OCI-LY1 (cell line): Measurements from ENCODE around the gene DHRS1.

Experiments
- H2AFZ ChIP-seq: fragments of 200-600 bp; sonication (generic), shearing (Covaris generic); 2 replicates; pipeline ENCODE4 v1.6.0; 2014; ENCODE audit warnings: antibody characterized with exemption, mild to moderate bottlenecking, low read length
- H3F3A ChIP-seq: fragments of 200-600 bp; sonication (generic), shearing (Covaris generic); 2 replicates; pipeline ENCODE4 v1.6.0; 2014; ENCODE audit warnings: mild to moderate bottlenecking, antibody characterized with exemption, low read length, moderate library complexity; ENCODE audit not compliant: insufficient read depth
- H3K27ac ChIP-seq: fragments of 200-600 bp; sonication (generic); 2 replicates; pipeline ENCODE4 v1.5.1; 2014; ENCODE audit warnings: low read length, mixed run types, mild to moderate bottlenecking, low read depth; ENCODE audit not compliant: poor library complexity, severe bottlenecking
- H3K27me3 ChIP-seq: fragments of 200-600 bp; sonication (generic); 2 replicates; pipeline ENCODE4 v1.6.0; 2014; ENCODE audit warnings: antibody characterized with exemption, mild to moderate bottlenecking, low read length, moderate library complexity; ENCODE audit not compliant: insufficient read depth
- H3K36me3 ChIP-seq: fragments of 200-600 bp; sonication (generic); 2 replicates; pipeline ENCODE4 v1.6.1; 2014; ENCODE audit warnings: mild to moderate bottlenecking, antibody characterized with exemption, low read length, moderate library complexity, mixed read lengths; ENCODE audit not compliant: insufficient read depth
- H3K4me1 ChIP-seq: fragments of 200-600 bp; sonication (generic); 2 replicates; pipeline ENCODE4 v1.5.1; 2014; ENCODE audit warnings: mild to moderate bottlenecking, low read length, moderate library complexity; ENCODE audit not compliant: insufficient read depth, severe bottlenecking
- H3K4me2 ChIP-seq: fragments of 200-600 bp; sonication (generic), shearing (Covaris generic); 2 replicates; pipeline ENCODE4 v1.6.1; 2014; ENCODE audit warnings: low read length
- H3K4me3 ChIP-seq: fragments of 200-600 bp; sonication (generic); 2 replicates; pipeline ENCODE4 v1.5.1; 2014; ENCODE audit warnings: low read length, low read depth, mild to moderate bottlenecking, mixed read lengths; ENCODE audit not compliant: poor library complexity, severe bottlenecking
- H3K79me2 ChIP-seq: fragments of 200-600 bp; shearing (Covaris generic); 2 replicates; pipeline ENCODE4 v1.6.1; 2016; ENCODE audit warnings: mixed run types, low read length, mixed read lengths; ENCODE audit not compliant: insufficient read depth
- H3K9ac ChIP-seq: fragments of 200-600 bp; sonication (generic), shearing (Covaris generic); 2 replicates; pipeline ENCODE4 v1.6.1; 2014; ENCODE audit warnings: mild to moderate bottlenecking, low read length, mixed read lengths
- H3K9me2 ChIP-seq: fragments of 200-600 bp; sonication (generic), shearing (Covaris generic); 2 replicates; pipeline ENCODE4 v1.6.1; 2014; ENCODE audit warnings: low read depth, mild to moderate bottlenecking, low read length, mixed read lengths
- H3K9me3 ChIP-seq: fragments of 200-600 bp; shearing (Covaris generic); 2 replicates; pipeline ENCODE4 v1.6.1; 2014; ENCODE audit warnings: low read length, mixed read lengths
- H4K20me1 ChIP-seq: fragments of 200-600 bp; sonication (generic), shearing (Covaris generic); 2 replicates; pipeline ENCODE4 v1.6.0; 2016; ENCODE audit warnings: mild to moderate bottlenecking, low read length; ENCODE audit not compliant: insufficient read depth
- EZH2 ChIP-seq: fragments of 200-600 bp; sonication (generic), shearing (Covaris generic); IDR thresholded peaks from 2 replicates; pipeline ENCODE4 v1.8.0; 2017; ENCODE audit warnings: borderline replicate concordance, mixed run types, mild to moderate bottlenecking, antibody characterized with exemption, low read length, moderate library complexity, mixed read lengths
- TF ChIP-seq, protein P1 (sequence below): fragments of 200-600 bp; sonication (generic), shearing (Covaris generic); IDR thresholded peaks from 2 replicates; pipeline ENCODE4 v1.5.1; 2017; ENCODE audit warnings: mild to moderate bottlenecking, antibody characterized with exemption, low read length, moderate library complexity, mixed read lengths

The DHRS1 gene

DNA sequence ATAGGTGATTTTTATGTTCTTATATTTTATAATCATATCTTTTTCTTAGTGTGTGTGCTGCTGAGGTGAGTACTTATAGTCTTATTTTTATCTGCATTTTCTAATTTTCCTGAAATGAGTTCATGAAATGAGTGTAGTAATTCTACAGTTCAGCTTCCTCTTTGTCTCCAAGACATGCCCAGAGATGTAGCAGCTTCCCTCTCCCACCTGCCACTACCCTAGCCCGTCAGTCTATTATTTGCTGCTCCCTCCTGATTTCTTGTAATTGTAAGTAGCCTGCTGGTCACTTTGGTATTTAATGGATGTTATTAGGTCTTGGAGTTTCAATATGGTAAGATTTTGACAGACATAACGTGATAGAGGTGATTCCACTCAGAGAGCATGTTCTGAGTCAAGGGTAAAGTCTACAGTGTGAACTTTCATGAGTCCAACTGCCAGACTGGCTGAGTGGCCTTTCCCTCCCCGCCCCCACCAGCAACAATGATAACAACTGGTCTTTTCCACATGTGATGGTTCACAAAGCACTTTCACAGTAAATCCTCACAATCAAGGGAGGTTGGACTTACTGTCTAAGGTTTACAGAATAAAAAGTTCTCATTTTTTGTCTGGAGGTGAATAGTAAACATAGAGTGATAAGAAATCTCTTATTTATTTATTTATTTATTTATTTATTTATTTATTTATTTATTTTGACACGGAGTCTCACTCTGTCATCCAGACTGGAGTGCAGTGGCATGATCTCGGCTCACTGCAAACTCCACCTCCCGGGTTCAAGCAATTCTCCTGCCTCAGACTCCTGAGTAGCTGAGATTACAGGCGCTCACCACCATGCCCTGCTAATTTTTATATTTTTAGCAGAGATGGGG, 44.4 kb upstream of the DHRS1 start:
- Histone ChIP-seq H3K4me2 (no peak overlapping the region), H2AFZ (no peak overlapping the region), H3K9me3 (no peaks in the 10 kb centered on the region), H3K27me3 (no peaks in the 10 kb centered on the region), H3K27ac (no peak overlapping the region), H3K4me3 (no peak overlapping the region), H3K9ac (no peak overlapping the region), H4K20me1 (no peaks in the 10 kb centered on the region), H3F3A (no peaks in the 10 kb centered on the region), H3K4me1 (peaks cover 11% of the 10 kb centered on the region), H3K79me2 (no peaks in the 10 kb centered on the region), H3K36me3 (no peaks in the 10 kb centered on the region), H3K9me2 (no peaks in the 10 kb centered on the region)
- TF ChIP-seq, protein P1, sequence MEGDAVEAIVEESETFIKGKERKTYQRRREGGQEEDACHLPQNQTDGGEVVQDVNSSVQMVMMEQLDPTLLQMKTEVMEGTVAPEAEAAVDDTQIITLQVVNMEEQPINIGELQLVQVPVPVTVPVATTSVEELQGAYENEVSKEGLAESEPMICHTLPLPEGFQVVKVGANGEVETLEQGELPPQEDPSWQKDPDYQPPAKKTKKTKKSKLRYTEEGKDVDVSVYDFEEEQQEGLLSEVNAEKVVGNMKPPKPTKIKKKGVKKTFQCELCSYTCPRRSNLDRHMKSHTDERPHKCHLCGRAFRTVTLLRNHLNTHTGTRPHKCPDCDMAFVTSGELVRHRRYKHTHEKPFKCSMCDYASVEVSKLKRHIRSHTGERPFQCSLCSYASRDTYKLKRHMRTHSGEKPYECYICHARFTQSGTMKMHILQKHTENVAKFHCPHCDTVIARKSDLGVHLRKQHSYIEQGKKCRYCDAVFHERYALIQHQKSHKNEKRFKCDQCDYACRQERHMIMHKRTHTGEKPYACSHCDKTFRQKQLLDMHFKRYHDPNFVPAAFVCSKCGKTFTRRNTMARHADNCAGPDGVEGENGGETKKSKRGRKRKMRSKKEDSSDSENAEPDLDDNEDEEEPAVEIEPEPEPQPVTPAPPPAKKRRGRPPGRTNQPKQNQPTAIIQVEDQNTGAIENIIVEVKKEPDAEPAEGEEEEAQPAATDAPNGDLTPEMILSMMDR = no peak
- TF ChIP-seq EZH2 = no peak

DNA sequence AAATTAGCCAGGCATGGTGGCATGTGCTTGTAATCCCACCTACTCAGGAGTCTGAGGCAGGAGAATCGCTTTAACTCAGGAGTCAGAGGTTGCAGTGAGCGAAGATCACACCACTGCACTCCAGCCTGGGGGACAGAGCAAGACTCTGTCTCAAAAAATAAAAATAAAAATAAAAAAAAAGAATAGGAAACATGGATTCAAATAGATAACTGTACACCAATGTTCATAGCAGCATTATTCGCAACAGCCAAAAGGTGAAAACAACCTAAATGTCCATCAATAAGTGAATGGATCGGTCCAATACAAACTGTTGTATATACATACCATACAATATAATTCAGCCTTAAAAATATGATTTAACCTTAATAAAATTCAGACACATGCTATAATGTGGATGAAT, 43.3 kb upstream of the DHRS1 start:
- H3K9me3 ChIP-seq = no peaks in the 10 kb centered on the region
- H2AFZ ChIP-seq = no peak overlapping the region
- H3K4me2 ChIP-seq = no peak overlapping the region
- no peak overlapping the region for H3K9ac ChIP-seq
- H3K27me3 ChIP-seq = no peaks in the 10 kb centered on the region
- peaks cover 15% of the 10 kb centered on the region for H3K4me1 ChIP-seq
- no peak overlapping the region for H3K4me3 ChIP-seq
- no peaks in the 10 kb centered on the region for H3K9me2 ChIP-seq
- TF ChIP-seq, protein P1 = no peak
- TF ChIP-seq EZH2 = no peak
- H3K36me3 ChIP-seq = peaks cover 5% of the 10 kb centered on the region; the same call in 1 of the 2 replicates
- H3K79me2 ChIP-seq = no peaks in the 10 kb centered on the region
- H3K27ac ChIP-seq = no peak overlapping the region
- no peaks in the 10 kb centered on the region for H4K20me1 ChIP-seq
- H3F3A ChIP-seq = no peaks in the 10 kb centered on the region

GRCh38 chr14:24340606-24341005, 41.0 kb upstream of the DHRS1 start:
- Histone ChIP-seq H3K4me1 (peaks cover 15% of the 10 kb centered on the region), H3K79me2 (no peaks in the 10 kb centered on the region), H3K4me2 (no peak overlapping the region), H3F3A (no peaks in the 10 kb centered on the region), H2AFZ (no peak overlapping the region), H3K9me3 (no peaks in the 10 kb centered on the region), H3K36me3 (peaks cover 19% of the 10 kb centered on the region; the same call in 1 of the 2 replicates), H3K9ac (no peak overlapping the region), H3K27me3 (no peaks in the 10 kb centered on the region), H3K9me2 (no peaks in the 10 kb centered on the region), H3K27ac (no peak overlapping the region), H4K20me1 (no peaks in the 10 kb centered on the region), H3K4me3 (no peak overlapping the region)
- TF ChIP-seq, protein P1 = no peak
- TF ChIP-seq EZH2 = no peak
